Activated CD4-positive, CD25-positive, alpha-beta regulatory T cell treated with anti-CD3 and anti-CD28 coated beads, Interleukin-2, amount 50 U/mL, for 16 hours (primary cell): ENCODE data around the gene GPS1.

ENCODE experiments used
- DNase-seq: peaks from one replicate; pipeline ENCODE4 v3.0.0-alpha.2; 2020; ENCODE audit warnings: low read depth, low spot score

The GPS1 gene

GRCh38 chr17:82103553-82104451 is 52.1 kb downstream of the GPS1 start:
- DNase-seq = no peak

GRCh38 chr17:82104797-82105416 is 53.2 kb downstream of the GPS1 start:
- no peak for DNase-seq

DNA sequence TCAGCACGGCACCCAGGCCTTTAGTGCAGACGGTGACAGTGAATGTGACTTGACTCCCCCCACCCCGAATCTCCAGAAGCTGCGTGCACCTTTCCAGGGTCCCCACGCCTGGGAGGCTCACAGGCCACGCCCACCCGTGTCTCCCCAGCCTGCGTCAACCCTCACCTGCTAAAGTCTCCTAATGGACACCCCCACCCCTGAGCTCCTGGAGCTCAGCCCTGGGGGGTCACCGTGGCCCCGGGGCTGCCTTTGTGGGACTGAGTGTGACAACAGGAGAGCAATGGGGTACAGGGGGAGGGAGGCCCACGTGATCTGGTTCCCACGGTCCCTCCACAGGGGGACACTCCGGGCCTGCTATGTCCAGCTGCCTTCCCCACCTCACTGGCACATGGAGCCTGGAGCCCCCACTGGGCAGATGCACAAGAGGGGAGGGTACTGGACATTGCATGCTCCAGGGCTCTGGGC is 53.8 kb downstream of the GPS1 start:
- DNase-seq = no peak

GRCh38 chr17:82105882-82106687 is 54.4 kb downstream of the GPS1 start:
- peak; percentile 30 for DNase-seq

DNA sequence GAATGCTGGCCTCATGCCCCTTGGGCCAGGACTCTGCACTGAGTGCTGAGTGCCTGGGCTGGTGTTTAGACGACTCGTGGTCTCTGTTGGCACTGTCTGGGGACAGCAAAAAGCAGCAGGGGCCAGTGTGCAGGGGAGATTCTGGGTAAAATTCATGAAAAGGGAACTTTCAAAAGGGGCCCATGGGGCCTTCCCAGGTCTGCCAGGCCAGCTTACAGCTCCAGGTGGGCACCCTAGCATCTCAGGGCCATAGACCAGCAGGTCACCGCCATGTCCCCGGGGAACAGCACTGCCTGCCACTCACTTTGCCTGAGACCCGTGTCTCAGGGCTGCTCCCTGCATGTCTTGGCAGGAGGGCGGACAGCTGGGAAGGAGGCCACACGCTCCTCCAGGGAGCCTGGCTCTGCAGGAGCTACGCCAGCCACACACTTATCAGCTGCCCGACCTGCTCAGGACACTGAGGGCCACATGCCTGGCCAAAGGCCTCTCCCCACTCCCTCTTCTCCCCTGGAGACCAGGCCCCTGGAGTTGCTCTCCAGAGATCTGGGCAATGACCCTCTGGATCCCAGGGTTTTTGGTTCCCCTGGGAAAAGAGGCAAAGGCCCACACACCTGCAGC is 55.1 kb downstream of the GPS1 start:
- DNase-seq = no peak
